Right lung (tissue), 5 donors: ENCODE data around the gene DACH2. TPM values are rescaled to one million over a fixed set of nuclear protein-coding genes. Genes with fewer than 3 reads are reported as not detected.

Experiments
- DNase-seq, 2 donors: peaks; one replicate each; pipeline ENCODE4 v3.0.0-alpha.2; 2013
- polyA plus RNA-seq, 5 donors: library from polyadenylated mRNA; unstranded; fragments of 120-200 nt; gene quantifications; one replicate each; pipeline versions ENCODE4 v1.2.1 to v1.2.3, GENCODE V29; 2013; ENCODE audit warnings: inconsistent platforms in 1 of 5, low replicate concordance in 1 of 5; ENCODE audit not compliant: insufficient read length in 5 of 5, insufficient read depth in 1 of 5

The DACH2 gene
- polyA plus RNA-seq, 5 donors: 3.8 to 5.7 (median 4.4) TPM

DNA sequence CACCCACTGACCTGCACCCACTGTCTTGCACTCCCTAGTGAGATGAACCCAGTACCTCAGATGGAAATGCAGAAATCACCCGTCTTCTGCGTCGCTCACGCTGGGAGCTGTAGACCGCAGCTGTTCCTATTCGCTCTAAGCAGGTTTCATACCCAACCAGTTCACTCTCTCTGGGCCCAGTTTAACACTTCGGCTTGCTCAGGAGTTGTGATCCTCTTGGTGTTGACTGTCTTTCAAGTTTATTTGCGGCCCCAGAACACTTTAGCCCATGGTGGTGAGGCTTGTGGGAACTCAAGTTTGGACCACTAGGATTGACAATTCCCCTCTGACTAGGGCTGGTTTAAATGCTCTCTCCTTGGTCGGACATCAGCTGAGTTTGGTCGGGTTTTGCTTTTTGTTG is 147.0 kb downstream of the DACH2 start:
- DNase-seq: no peak

DNA sequence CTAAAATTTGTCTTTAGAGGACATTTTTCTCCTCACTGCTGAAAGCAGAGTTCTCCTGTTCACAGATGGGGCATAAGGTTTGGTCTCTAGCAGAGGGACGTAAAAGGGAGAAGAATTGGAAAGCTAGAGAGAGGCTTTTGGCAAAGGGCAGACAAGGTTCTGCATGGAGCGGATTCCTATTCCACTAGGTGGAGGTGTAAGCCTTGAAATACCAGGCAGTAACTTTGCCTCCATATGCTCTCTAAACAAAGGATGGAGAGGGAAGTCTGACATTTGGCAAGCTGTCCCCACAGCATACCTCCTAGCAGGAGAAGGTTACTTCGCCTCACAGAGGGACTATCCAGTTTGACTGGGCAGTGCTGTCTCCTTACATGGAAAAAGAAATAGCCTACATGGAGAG is 174.7 kb downstream of the DACH2 start:
- no peak for DNase-seq

DNA sequence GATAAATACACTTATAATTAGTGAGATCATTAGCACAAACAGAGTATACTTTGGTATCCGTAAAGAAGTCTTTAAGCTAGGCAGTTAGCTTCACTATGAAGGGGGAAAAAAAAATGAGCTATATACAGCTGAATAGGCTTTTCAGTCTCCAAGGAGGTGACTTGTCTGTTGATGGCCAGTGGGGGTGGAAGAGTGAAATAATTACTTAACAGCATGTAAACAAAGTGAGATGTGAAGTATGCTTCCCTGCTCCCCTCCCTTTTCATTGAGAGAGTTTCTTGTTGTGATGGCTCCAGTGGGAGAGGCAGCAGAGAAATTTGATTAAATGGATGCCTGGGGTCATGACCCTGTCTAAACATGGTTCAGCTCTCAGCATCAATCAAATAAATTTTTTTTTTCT is 180.9 kb downstream of the DACH2 start:
- DNase-seq: no peak

DNA sequence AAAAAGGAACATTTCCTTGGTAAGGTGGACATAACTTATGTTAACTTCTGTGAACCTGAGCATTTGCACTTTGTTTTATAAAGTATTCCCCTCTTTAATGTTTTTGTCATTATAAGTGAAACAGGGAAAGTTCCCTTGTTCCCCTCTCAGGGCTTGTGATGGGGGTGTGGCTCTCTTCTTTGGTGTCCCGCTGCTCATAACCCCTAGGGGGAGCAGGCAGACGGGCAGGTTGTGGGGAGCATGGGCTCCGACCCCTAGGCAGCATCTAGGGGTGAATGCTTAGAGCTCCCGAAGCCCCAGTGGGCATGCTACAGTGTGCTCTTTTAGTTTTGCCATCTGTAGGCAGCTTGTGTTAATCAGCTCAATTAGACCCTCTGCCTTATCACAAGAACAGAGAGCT is 200.4 kb downstream of the DACH2 start:
- DNase-seq: no peak

DNA sequence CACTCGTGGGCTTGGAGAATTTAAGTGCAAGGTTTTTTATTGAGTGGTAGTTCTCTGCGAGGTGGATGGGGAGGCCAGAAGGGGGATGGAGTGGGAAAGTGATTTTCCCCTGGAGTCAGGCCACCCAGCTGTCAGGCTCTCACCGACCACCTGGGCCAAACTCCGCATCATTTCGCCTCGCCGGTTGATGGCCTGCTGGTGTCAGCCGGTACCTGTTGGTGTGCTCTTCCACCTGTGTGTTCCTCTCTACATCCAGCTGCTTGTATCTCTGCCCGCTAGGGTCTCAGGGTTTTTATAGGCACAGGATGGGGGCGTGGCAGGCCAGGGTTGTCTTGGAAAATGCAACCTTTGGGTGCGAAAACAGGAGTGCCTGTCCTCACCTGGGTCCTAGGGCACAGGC is 200.9 kb downstream of the DACH2 start:
- DNase-seq: no peak

DNA sequence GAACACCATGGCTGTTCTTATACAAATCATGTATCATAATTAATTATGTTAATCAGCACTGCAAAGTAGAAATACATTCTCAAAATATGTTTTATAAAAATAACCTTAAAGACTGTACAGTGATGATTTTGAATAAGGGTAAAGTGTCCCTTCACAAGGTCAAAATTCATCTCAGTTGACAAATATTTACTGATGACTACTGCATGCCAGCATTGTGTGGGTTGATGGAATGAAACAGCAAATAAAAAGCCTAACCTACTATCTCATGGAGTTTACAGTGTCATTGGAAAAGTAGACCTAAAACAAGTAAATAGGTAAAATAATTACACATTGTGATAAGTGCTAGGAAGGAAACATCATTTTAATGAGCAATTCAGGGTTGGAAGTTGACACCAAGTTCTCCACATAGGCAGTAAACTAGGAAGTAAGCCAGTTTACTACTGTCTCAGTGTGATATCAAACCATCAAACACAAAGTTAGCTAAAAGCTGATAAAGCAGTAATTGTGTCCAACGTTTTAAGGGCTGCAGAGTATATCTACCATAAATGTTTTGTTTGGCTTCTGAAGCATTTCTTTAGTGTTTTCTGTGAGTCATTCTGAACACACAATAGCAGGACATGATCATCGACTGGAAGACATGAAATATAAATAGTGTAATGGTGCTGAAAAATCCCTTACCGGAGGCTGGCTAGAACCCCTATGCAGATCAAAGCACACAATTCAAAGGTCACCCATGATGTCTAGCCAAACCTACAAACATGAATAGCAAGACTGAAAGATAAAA is 221.8 kb downstream of the DACH2 start:
- DNase-seq: no peak

DNA sequence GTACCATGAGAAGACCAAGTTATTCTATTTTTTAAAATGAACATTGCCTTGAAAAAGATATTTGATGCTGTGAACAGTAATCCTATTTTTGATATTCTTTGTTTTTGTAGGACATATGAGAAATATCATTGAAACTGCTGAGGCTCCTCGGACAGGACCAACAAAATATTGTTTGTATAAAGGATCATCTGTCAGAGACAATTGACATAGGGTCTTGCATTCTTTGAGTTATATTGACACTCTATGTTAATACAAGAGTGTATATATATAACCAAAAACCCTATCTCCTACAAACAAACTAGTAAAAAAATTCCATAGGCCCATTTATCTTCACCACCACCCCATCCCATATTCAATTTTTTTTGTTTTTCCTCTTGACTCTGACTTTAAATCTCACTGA is 222.7 kb downstream of the DACH2 start:
- no peak for DNase-seq

DNA sequence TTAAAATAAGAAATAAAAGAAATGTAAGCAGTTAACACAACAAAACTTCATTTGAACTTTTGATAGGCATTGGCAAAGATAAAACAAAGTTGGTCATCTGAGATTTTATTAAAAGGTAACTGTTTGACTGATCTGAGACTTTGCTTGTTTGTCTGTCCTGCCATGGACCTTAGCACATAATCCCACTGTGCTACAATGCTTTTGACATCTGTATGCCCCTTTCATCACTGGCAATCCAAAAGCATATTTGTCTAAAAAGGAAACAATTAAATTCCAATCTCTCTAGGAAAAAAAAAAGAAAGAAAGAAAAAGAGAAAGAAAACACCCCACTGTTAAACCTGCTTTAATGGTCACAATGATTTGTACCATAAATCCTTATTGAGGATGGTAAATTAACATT is 231.0 kb downstream of the DACH2 start:
- no peak for DNase-seq

DNA sequence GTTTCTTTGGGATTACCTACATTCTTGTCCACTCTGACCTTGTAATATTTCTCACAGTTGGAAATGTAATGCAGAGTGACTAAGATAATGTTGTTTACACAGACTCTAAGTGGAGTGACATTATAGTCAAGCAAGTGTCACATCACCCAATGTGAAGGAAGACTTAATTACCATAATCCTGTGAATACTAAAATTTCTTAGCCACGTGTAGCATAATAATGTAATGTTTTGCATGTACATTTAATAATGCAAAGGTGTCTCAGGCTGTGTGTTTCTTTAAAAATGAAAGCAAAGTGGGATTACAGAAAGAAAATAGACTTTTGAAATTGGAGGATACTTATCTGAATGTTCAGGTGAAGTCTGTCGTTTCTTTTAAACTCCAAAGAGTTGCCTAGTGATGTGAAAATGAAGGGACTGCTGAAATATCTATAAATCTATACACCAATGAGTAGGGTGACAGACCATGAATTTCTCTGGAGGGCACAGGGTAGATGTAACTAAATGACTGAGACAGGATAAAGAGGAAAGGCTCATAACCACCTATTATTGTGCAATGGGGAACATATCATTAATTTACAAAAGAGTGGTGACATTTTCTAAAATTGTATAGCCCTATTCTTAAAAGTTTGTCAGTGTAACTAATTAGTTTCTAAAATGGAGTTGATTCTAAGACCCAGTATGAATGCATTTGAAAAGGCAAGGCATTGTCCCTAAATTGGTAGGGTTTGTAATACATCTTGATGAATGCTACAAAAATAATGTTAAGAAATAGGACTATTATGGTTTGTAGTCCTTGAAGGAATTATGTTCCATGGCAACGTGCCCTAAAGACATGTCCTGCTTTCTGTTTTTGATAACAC is 235.7 kb downstream of the DACH2 start:
- no peak for DNase-seq

DNA sequence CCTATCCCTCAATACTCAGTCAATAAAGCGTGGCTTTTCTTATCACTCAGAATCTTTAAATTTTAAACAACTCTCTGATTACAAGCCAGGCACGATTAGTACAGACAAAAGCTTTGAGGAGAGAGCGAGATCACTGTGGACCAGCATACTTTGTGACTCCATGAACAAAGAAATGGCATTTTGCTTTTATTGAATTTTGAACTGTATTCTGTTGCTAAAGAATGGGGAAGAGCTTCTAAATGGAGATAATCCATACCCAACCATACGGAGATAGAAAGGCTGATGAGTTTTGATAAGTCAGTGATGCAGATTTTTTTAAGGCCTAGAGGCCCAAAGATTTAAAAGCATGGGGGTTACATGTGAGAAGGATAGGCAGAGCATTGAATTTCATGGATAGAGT is 259.1 kb downstream of the DACH2 start:
- DNase-seq: no peak

DNA sequence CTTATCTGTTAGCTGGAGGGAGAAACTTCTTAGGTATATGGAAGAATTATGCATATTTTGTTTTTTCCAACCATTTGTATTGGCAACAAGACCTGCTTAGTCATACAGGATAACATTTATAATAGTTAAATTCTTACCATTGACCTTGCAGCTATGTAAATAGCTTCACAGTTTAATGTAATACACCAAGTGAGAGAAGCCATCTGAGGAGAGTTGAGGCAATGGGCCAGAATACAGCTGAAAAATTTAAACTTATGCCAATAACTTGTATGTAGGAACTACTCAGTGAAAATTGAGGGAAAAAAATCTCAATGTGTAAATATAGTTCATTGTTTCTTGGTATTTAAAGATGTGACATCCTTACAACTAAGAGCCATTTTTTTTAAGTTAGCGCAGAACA is 273.5 kb downstream of the DACH2 start:
- DNase-seq: no peak

DNA sequence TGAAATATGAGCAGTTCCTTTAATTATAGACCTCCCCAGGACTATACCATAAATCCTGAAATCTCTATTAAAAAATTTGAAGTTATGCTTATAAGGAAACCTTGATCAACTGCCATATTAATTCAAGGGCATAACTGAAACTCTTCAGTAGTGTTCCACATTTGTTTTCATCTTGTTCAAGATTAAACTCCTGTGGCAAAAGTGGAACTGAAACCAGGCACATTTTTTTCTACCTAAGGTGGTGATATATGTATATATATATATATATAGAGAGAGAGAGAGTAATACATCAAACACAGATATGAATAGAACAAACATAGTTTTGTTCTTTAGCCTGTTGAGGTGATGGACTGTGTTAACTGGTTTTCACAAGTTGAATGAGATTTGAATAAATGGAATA is 287.9 kb downstream of the DACH2 start:
- no peak for DNase-seq

DNA sequence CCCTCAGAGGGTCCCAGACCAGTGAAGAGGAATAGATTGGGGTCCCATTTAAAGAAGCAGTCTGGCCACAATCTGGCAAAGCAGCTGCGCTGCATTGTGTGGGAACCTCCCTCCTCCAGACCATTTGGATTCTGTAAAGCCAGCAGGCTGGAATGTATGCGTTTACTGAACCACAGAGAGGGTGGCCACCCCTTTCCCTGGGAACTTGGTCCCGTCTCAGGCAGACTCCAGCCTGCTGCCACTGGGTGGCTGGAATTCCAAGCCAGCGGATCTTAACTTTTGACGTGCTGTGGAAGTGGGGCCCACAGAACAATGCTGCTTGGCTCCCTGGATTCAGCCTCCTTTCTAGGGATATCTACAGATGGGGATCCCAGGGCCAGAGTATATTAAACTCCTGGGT is 307.2 kb downstream of the DACH2 start:
- DNase-seq: no peak

DNA sequence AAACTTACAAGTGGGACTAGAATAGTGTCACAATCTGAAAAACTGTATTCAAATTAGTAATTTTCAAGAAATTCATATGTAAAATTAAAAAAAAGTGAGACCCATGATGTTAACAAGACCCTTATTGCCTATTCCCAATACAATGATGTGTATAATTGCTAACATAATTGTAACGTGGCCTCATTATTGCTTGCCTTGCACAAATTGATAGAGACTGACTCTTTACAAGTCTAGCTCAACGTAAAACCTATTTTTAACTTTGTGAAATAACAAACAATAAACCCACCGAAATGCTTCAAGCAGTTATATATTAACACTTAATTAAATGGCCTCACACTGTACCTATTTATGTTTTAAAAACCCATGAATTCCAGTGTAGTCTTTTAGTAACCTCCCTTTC is 312.5 kb downstream of the DACH2 start:
- no peak for DNase-seq

DNA sequence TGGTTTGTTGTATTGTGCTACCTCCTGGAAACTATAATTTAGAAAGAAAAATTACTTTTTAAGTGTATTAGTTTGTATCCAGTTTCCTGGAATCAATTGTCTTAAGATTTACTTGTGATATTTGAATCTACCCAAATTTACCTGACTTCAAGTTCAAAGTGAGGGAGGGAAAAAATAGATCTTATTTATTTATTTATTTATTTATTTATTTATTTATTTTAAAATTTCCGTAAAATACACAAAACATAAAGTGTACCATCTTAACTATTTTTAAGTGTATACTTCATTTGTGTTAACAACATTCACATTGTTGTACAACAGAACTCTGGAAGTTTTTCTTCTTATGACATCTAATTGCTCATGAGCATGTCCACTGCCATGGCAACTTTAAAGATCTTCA is 356.0 kb downstream of the DACH2 start:
- no peak for DNase-seq

DNA sequence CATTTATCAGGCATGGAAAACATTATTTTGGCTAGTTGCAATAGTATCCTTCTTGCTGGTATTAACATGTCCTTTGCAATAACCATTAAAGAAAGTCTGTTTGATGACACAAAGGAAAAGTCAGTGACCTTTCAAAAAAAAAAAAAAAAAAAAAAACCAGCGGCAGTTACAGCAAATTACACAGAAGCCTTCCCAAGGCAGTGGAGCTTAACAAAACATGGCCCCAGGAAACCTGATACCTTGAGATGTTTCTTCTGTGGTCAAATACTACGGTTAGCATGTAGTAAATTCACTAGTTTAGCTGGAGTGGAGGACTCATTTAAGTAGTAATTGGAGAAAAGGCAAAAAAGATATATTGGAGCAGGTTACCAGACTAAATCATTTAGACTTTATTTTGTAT is 359.1 kb downstream of the DACH2 start:
- no peak for DNase-seq

DNA sequence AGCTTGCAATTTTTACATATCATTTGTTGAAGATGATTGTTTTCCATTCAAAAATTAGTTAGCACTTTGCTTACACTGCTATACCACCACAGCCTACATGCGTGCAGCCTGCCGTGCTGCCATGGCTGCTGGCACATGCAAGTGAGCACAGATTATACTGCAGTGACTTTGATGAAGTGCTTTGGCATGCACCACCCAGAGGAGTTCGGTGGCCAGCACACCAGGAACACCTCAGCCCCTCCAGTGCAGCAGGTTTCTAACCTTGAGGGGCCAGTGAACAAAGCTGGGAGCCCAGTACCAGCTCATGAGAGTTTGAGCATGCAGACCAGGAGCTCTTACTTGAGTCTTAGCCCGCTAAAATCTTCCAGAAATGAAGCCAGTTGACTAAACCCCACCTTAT is 431.5 kb downstream of the DACH2 start:
- DNase-seq: no peak

DNA sequence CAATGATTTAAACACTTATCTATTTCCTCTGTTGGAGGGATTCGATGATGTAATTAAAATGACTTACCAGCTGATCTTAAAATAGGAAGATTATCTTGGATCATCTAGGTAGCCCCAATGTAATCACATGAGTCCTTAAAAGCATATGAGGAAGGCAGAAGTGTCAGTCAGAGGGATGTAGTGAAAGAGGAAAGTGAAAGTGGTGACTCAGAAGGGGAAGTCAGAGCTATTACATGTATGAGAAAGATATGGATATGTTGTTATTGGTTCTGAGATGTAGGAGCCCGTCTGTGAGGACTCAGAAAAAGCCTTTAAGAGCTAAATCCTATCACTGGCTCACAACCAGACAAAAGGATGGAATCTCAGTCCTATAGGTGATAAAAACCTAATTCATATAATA is 456.4 kb downstream of the DACH2 start:
- no peak for DNase-seq

DNA sequence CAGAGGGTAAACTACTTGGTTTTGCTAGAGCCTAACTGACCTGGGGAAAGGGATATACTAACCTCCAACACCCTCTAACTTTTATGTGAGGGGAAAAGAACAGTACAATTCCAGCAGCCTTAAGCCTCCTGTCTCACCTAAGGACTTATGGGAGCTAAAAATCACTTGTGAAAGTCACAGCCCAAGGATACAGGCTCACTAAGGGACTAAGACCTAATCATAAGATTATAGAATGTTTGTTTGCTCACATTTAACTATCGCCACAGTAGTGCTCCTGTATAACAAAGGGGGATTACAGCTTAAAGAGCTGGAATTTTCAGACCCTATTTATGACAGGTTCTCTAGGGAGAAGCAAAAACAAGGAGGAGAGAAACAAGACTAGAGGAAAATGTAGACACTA is 548.7 kb downstream of the DACH2 start:
- no peak for DNase-seq

DNA sequence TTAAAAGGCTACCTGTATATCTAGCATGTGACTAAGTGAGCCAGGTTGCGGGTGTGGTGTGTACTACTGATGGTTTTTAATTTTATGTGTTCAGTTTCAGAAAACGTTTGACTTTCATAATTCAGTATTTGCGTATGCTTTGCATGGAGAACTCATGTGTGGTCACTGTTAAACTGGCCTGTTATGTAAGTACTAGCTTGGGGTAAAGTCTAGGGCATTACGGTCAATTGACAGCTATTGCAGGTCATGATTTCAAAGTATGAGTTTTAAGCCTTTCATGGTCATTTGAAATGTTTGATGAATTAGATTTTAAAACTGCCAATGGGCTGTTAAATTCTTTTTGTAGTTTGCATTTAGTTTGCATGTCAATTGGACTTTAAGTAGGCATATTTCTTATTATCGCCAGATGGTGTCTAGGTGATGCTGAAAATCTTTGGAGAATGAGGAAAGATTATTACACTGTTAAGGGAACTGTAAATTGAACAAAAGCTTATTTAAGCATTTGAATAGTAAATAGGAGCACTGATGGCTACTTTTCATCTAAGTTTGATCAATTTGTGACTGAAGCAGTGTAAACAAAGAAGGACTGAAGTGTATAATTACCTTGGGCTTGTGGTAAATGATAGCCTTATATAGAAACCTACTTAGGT is 563.4 kb downstream of the DACH2 start:
- DNase-seq: no peak

DNA sequence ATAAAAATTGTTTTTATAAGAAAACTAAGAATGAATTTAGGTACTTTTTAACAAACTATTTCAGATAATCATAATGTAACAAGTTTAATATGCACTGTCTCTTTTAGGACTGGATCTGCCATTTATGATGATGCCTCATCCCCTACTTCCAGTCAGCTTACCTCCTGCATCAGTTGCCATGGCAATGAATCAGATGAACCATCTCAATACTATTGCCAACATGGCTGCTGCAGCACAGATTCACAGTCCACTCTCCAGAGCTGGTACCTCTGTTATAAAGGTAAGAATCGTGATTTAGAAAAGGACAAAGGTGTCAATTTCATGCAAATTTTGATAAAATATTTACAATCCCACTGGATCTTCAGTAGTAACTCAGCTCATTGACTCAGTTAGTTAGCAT is 566.2 kb downstream of the DACH2 start:
- no peak for DNase-seq

DNA sequence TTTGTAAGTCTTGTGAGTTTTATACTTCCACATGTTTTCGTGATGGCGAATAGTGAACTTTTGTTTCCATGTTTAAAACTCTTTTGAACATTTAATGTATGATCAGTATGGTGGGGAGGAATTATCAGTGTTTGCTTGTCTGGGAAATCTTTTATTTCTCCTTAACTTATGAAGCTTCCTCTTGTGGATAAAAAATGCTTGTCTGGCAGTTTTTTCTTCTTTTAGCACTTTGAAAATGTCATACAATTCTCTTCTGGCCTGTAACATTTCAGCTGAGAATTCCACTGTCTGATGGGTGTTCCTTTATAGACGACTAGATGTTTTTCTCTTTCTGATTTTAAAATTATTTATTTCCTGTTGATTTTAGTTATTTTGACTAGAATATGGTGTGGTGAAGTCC is 576.0 kb downstream of the DACH2 start:
- no peak for DNase-seq

DNA sequence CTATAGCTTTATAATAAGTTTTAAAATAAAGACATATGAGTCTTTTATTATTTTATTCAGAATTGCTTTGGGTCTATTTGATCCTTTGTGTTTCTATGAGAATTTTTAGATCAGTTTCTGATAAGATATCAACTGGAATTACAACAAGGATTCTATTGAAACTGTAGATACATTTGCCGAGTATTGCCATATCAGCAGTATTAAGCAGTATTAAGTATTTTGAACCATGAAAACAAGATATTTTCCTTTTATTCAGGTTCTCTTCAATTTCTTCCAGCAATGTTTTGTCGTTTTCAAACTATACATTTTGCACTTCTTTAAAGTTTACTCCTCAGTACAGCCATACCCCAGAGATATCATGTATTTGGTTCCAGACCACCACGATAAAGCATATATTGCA is 598.8 kb downstream of the DACH2 start:
- DNase-seq: no peak
